ENCODE data around the gene FSTL4. TPM values are rescaled to one million over a fixed set of nuclear protein-coding genes. Genes with fewer than 3 reads are reported as not detected.

Gene FSTL4
- total RNA-seq, 2 donors from 2014 or later = 0.32 to 0.89 TPM

DNA sequence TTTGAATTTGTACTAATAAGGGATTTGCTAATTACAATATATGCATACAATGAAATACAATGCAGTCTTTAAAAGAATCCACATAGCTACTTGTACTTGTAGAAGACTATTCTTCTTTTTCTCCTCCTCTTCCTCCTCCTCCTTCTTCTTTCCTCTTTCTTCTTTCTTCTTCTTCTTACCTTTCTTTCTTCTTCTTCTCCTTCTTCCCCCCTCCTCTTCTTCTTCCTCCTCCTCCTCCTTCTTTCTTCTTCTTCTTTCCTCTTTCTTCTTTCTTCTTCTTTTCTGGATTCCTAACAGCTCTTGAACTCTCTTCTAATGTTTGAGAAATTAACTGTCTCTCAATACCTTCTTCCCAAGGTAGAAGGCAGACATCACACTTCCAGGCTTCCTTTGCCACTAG lies 29.3 kb upstream of the FSTL4 start:
- Histone ChIP-seq H3K27ac (no peak overlapping the region), H3K4me3 (no peak overlapping the region), H3K27me3 (no peaks in the 10 kb centered on the region), H3K9ac (ENCODE audit: low read depth in 2 of 2, low read length in 2 of 2) (no peak overlapping the region), H3K4me1 (no peaks in the 10 kb centered on the region), H3K36me3 (no peaks in the 10 kb centered on the region), H3K9me3 (no peaks in the 10 kb centered on the region)
- intact Hi-C loops (cut with DNase I) = no loop called here
- TF ChIP-seq, protein P1, sequence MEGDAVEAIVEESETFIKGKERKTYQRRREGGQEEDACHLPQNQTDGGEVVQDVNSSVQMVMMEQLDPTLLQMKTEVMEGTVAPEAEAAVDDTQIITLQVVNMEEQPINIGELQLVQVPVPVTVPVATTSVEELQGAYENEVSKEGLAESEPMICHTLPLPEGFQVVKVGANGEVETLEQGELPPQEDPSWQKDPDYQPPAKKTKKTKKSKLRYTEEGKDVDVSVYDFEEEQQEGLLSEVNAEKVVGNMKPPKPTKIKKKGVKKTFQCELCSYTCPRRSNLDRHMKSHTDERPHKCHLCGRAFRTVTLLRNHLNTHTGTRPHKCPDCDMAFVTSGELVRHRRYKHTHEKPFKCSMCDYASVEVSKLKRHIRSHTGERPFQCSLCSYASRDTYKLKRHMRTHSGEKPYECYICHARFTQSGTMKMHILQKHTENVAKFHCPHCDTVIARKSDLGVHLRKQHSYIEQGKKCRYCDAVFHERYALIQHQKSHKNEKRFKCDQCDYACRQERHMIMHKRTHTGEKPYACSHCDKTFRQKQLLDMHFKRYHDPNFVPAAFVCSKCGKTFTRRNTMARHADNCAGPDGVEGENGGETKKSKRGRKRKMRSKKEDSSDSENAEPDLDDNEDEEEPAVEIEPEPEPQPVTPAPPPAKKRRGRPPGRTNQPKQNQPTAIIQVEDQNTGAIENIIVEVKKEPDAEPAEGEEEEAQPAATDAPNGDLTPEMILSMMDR (IDR thresholded peaks at IDR 0.05) = no peak
- DNase-seq = no peak

DNA sequence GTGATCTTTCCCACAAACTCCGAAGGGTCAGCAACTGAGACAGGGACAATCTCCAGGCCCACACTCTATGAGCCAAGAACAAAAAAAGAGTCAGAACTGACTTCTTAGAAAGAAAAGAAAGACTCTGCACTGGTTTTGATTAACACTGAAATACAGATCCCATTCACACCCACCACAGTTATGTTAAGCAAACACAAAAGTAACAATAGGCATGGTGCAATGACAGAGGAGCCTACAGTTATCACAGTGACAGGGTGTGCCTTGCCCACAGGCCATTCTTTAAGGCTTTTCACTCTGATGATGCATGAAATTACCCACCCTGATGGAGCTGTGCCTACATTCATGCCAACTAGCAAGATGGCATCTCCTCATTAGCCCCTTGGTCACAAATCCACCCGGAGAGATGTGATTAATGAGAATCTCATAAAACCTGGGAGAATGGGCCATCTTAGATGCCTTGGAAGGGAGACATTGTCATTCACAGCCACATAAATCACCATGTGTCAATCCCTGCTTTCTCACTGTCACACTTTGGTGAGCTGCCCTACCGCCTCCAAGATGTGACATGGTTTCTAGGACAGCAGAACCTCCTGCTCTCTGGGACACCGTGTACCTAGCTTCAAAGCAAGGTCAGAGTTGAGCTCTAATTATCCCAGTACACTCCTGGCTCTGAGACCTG lies 27.6 kb upstream of the FSTL4 start:
- Histone ChIP-seq H3K9me3 (no peaks in the 10 kb centered on the region), H3K36me3 (no peaks in the 10 kb centered on the region), H3K27ac (no peak overlapping the region), H3K4me3 (no peak overlapping the region), H3K27me3 (no peaks in the 10 kb centered on the region), H3K9ac (ENCODE audit: low read depth in 2 of 2, low read length in 2 of 2) (no peak overlapping the region), H3K4me1 (no peaks in the 10 kb centered on the region)
- intact Hi-C loops (cut with DNase I) = no loop called here
- DNase-seq = no peak
- TF ChIP-seq, protein P1 (IDR thresholded peaks at IDR 0.05) = no peak

DNA sequence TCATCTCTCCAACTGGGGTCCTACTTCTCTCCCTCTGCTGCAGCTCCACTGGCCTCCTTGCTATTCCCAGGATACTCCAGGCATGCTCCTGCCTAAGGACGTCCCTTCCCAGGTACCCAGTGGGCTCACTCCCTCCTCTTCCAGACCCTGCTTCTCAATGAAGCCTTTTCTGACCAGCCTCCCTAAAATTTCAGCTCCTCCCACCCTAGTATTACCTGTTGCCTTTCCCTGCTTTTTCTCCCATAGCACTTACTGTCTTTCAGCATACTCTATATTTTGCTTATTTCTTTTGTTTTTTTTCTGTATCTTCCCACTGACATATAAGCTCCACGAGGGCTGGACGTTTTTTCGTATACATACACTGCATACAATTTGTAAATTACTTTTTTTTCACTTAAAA lies 26.1 kb upstream of the FSTL4 start:
- Histone ChIP-seq H3K36me3 (no peaks in the 10 kb centered on the region), H3K4me3 (no peak overlapping the region), H3K9ac (ENCODE audit: low read depth in 2 of 2, low read length in 2 of 2) (no peak overlapping the region), H3K4me1 (no peaks in the 10 kb centered on the region), H3K27me3 (no peaks in the 10 kb centered on the region), H3K9me3 (no peaks in the 10 kb centered on the region), H3K27ac (no peak overlapping the region)
- intact Hi-C loops (cut with DNase I) = no loop called here
- no peak for DNase-seq
- TF ChIP-seq, protein P1 (IDR thresholded peaks at IDR 0.05) = no peak

DNA sequence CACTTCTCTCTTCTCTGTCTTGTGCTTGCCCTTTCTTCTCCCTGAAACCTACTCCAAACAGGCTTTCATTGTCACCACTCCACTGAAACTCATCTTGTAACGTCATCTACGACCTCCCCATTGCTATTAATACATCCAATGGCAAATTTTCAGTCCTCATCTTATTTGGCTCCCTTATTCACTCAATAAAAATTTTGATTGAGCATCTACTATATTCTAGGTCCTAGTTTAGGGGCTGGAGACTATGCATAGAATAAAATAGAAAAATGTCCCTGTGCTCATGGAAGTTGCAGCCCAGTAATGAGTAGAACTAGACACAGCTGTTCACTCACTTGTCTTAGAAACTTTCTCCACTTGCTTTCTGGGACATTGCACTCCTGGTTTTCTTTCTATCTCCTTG lies 24.9 kb upstream of the FSTL4 start:
- TF ChIP-seq, protein P1 (IDR thresholded peaks at IDR 0.05) = no peak
- no peak for DNase-seq
- no peak overlapping the region for H3K27ac ChIP-seq
- H3K4me3 ChIP-seq = no peak overlapping the region
- H3K4me1 ChIP-seq = no peaks in the 10 kb centered on the region
- no peaks in the 10 kb centered on the region for H3K9me3 ChIP-seq
- no peaks in the 10 kb centered on the region for H3K27me3 ChIP-seq
- no peaks in the 10 kb centered on the region for H3K36me3 ChIP-seq
- intact Hi-C loops (cut with DNase I) = no loop called here
- no peak overlapping the region for H3K9ac ChIP-seq (ENCODE audit: low read depth in 2 of 2, low read length in 2 of 2)

DNA sequence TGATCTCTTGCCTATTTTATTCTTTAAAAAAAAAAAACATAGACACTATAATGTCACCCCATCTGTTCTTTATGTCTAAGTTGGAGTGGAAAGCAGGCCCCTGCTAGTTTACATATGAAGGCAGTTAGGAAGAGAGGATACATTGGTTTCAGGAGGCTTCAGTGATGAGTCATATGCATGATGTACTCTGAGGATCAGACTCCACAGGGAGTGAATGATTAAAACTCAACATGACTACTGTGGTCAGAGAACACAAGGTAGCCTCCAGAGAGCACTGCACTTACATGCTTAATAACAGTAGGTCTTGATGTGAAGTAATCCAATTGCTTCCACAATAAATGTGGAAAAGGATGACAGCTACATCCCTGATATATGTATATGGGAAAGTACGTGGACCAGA lies 22.7 kb upstream of the FSTL4 start:
- intact Hi-C loops (cut with DNase I) = no loop called here
- no peak for DNase-seq
- TF ChIP-seq, protein P1 (IDR thresholded peaks at IDR 0.05) = no peak

More for the DNA sequence above, 22.7 kb upstream of the FSTL4 start:
- H3K27ac ChIP-seq = no peak overlapping the region
- H3K9me3 ChIP-seq = no peaks in the 10 kb centered on the region
- H3K36me3 ChIP-seq = no peaks in the 10 kb centered on the region
- no peak overlapping the region for H3K9ac ChIP-seq (ENCODE audit: low read depth in 2 of 2, low read length in 2 of 2)
- H3K27me3 ChIP-seq = no peaks in the 10 kb centered on the region
- H3K4me3 ChIP-seq = no peak overlapping the region
- no peaks in the 10 kb centered on the region for H3K4me1 ChIP-seq

All from colonic mucosa (tissue), 4 donors.